ENCODE data around the gene CT47B1. TPM values are rescaled to one million over a fixed set of nuclear protein-coding genes. Genes with fewer than 3 reads are reported as not detected.
"Not testable (repeated sequence)": the region's sequence is repeated elsewhere in the genome, so short reads cannot be mapped to it uniquely, and the experiment has no call there.

CT47B1 gene
- total RNA-seq (2014; rRNA removed; shearing (Covaris generic)) (not detected in 2 replicates), polyA plus RNA-seq (2016; fragmentation: Nextera tagmentation; extraction: Ambion mirVana) (not detected in 2 replicates)

- H2AFZ ChIP-seq; DNase-seq; H3K4me3 ChIP-seq; H3K9ac ChIP-seq; H3K79me2 ChIP-seq (ENCODE audit: insufficient read depth); H3K9me3 ChIP-seq (ENCODE audit: low read depth); H3K36me3 ChIP-seq (ENCODE audit: low read depth); H3F3A ChIP-seq (ENCODE audit: insufficient read depth); in situ Hi-C loops (cut with MboI); H3K27ac ChIP-seq; H3K27me3 ChIP-seq (replicated peaks; ENCODE audit: insufficient read depth); H3K4me1 ChIP-seq (ENCODE audit: insufficient read depth); H3K9me2 ChIP-seq (ENCODE audit: insufficient read depth); H3K4me2 ChIP-seq (ENCODE audit: unreplicated experiment); H4K20me1 ChIP-seq (ENCODE audit: insufficient read depth): not testable (repeated sequence)
- no CpG with 5 or more reads among the region's 7 CpGs for WGBS, 2 experiments (ENCODE audit: low coverage in 1 of 2, low lambda C conversion rate in 2 of 2, missing lambda C conversion rate in 2 of 2)
Measured at GRCh38 chrX:120875766-120876165, at the start of gene CT47B1. TSS of gene CT47B1 (minus strand) at chrX:120875866. CDS start at chrX:120875670, 196 bp downstream.

- H3K36me3 ChIP-seq (ENCODE audit: low read depth), result no peaks in the 10 kb centered on the region
- H3F3A ChIP-seq (ENCODE audit: insufficient read depth), result no peaks in the 10 kb centered on the region
- no peak for DNase-seq
- no peaks in the 10 kb centered on the region for H3K79me2 ChIP-seq (ENCODE audit: insufficient read depth)
- H2AFZ ChIP-seq, result no peak overlapping the region
- no peak overlapping the region for H3K9ac ChIP-seq
- H3K27me3 ChIP-seq (replicated peaks; ENCODE audit: insufficient read depth), result no peaks in the 10 kb centered on the region
- H3K4me2 ChIP-seq (ENCODE audit: unreplicated experiment), result no peak overlapping the region
- no peaks in the 10 kb centered on the region for H3K9me3 ChIP-seq (ENCODE audit: low read depth)
- H3K9me2 ChIP-seq (ENCODE audit: insufficient read depth), result no peaks in the 10 kb centered on the region
- 33 to 87% methylated on average over 1 to 54 of the region's 61 CpGs for WGBS, 2 experiments (ENCODE audit: low coverage in 1 of 2, low lambda C conversion rate in 2 of 2, missing lambda C conversion rate in 2 of 2)
- H3K4me1 ChIP-seq (ENCODE audit: insufficient read depth), result no peaks in the 10 kb centered on the region
- no peaks in the 10 kb centered on the region for H4K20me1 ChIP-seq (ENCODE audit: insufficient read depth)
- in situ Hi-C loops (cut with MboI), result no loop called here
- no peak overlapping the region for H3K4me3 ChIP-seq
- TF ChIP-seq EZH2 (IDR thresholded peaks at IDR 0.05; ENCODE audit: insufficient read depth, poor library complexity, severe bottlenecking) (no peak), EZH2phosphoT487 (IDR thresholded peaks at IDR 0.05; ENCODE audit: insufficient read depth, low read depth) (no peak)
- no peak overlapping the region for H3K27ac ChIP-seq
Measured at GRCh38 chrX:120874678-120875557, 748 bp downstream of the CT47B1 start.

- TF ChIP-seq EZH2phosphoT487 (IDR thresholded peaks at IDR 0.05; ENCODE audit: insufficient read depth, low read depth) (no peak), EZH2 (IDR thresholded peaks at IDR 0.05; ENCODE audit: insufficient read depth, poor library complexity, severe bottlenecking) (no peak)
- Histone ChIP-seq H3K4me3 (no peak overlapping the region), H3K9me2 (ENCODE audit: insufficient read depth) (no peaks in the 10 kb centered on the region), H4K20me1 (ENCODE audit: insufficient read depth) (no peaks in the 10 kb centered on the region), H3K36me3 (ENCODE audit: low read depth) (no peaks in the 10 kb centered on the region), H3F3A (ENCODE audit: insufficient read depth) (no peaks in the 10 kb centered on the region), H3K4me2 (ENCODE audit: unreplicated experiment) (no peak overlapping the region), H3K9ac (no peak overlapping the region), H3K9me3 (ENCODE audit: low read depth) (no peaks in the 10 kb centered on the region), H3K27me3 (replicated peaks; ENCODE audit: insufficient read depth) (no peaks in the 10 kb centered on the region), H3K79me2 (ENCODE audit: insufficient read depth) (no peaks in the 10 kb centered on the region), H3K4me1 (ENCODE audit: insufficient read depth) (no peaks in the 10 kb centered on the region), H3K27ac (no peak overlapping the region), H2AFZ (no peak overlapping the region)
- peak; percentile 0 for DNase-seq
- in situ Hi-C loops (cut with MboI), result no loop called here
- 23 to 36% methylated on average over 3 to 4 of the region's 4 CpGs for WGBS, 2 experiments (ENCODE audit: low coverage in 1 of 2, low lambda C conversion rate in 2 of 2, missing lambda C conversion rate in 2 of 2)
Measured at GRCh38 chrX:120857240-120857639, 18.4 kb downstream of the CT47B1 start.

GRCh38 chrX:120840827-120841226 is 34.8 kb downstream of the CT47B1 start:
- no peaks in the 10 kb centered on the region for H3K9me2 ChIP-seq (ENCODE audit: insufficient read depth)
- peak; percentile 75 for DNase-seq
- H3K4me2 ChIP-seq (ENCODE audit: unreplicated experiment), result no peak overlapping the region
- H3K9me3 ChIP-seq (ENCODE audit: low read depth), result no peaks in the 10 kb centered on the region
- peaks cover 10% of the 10 kb centered on the region for H3K4me1 ChIP-seq (ENCODE audit: insufficient read depth)
- H3F3A ChIP-seq (ENCODE audit: insufficient read depth), result 0 out of 2 replicates have a peak, but pooled peaks cover 6% of the 10 kb centered on the region
- H2AFZ ChIP-seq, result no peak overlapping the region
- in situ Hi-C loops (cut with MboI), result no loop called here
- H3K36me3 ChIP-seq (ENCODE audit: low read depth), result no peaks in the 10 kb centered on the region
- H3K79me2 ChIP-seq (ENCODE audit: insufficient read depth), result no peaks in the 10 kb centered on the region
- H3K27ac ChIP-seq, result peak overlapping the region; percentile 15; the same call in 1 of the 2 replicates
- H4K20me1 ChIP-seq (ENCODE audit: insufficient read depth), result no peaks in the 10 kb centered on the region
- 47 to 78% methylated on average over 2 of the region's 2 CpGs for WGBS, 2 experiments (ENCODE audit: low coverage in 1 of 2, low lambda C conversion rate in 2 of 2, missing lambda C conversion rate in 2 of 2)
- no peak for TF ChIP-seq EZH2phosphoT487 (IDR thresholded peaks at IDR 0.05; ENCODE audit: insufficient read depth, low read depth)
- no peak for TF ChIP-seq EZH2 (IDR thresholded peaks at IDR 0.05; ENCODE audit: insufficient read depth, poor library complexity, severe bottlenecking)
- H3K4me3 ChIP-seq, result no peak overlapping the region
- H3K9ac ChIP-seq, result no peak overlapping the region
- no peaks in the 10 kb centered on the region for H3K27me3 ChIP-seq (replicated peaks; ENCODE audit: insufficient read depth)
